Measurements from ENCODE around the gene DISP3.

DISP3 gene

GRCh38 chr1:11450310-11450709 lies 28.6 kb upstream of the DISP3 start:
- no peak for TF ChIP-seq EZH2 (IDR thresholded peaks at IDR 0.05)
- H3K9me3 ChIP-seq (ENCODE audit: low read depth, low read length), result no peaks in the 10 kb centered on the region
- H3K27ac ChIP-seq, result no peak overlapping the region
- H3K36me3 ChIP-seq (ENCODE audit: insufficient read depth, low read length), result no peaks in the 10 kb centered on the region
- DNase-seq (ENCODE audit: low read depth, low spot score), result no peak
- no peak overlapping the region for H3K4me3 ChIP-seq
- no peak overlapping the region for H3K9ac ChIP-seq (ENCODE audit: insufficient read length)

- no peak overlapping the region for H3K9ac ChIP-seq (ENCODE audit: insufficient read length)
- TF ChIP-seq POLR2AphosphoS5 (IDR thresholded peaks at IDR 0.05; ENCODE audit: borderline replicate concordance, low read depth, low read length) (no peak), EZH2 (IDR thresholded peaks at IDR 0.05) (no peak), FOXP2 (optimal IDR thresholded peaks at IDR 0.05; ENCODE audit: control extremely low read depth, extremely low read length, insufficient read depth) (no peak)
- no peaks in the 10 kb centered on the region for H3K9me3 ChIP-seq (ENCODE audit: low read depth, low read length)
- DNase-seq (ENCODE audit: low read depth, low spot score), result no peak
- H3K27ac ChIP-seq, result no peak overlapping the region
- no peaks in the 10 kb centered on the region for H3K36me3 ChIP-seq (ENCODE audit: insufficient read depth, low read length)
- H3K4me3 ChIP-seq, result no peak overlapping the region
These were observed 25.0 kb upstream of the DISP3 start for GRCh38 chr1:11453742-11454491.

GRCh38 chr1:11455967-11456570 lies 22.9 kb upstream of the DISP3 start:
- Histone ChIP-seq H3K4me3 (no peak overlapping the region), H3K27ac (no peak overlapping the region), H3K36me3 (ENCODE audit: insufficient read depth, low read length) (no peaks in the 10 kb centered on the region), H3K9me3 (ENCODE audit: low read depth, low read length) (no peaks in the 10 kb centered on the region), H3K9ac (ENCODE audit: insufficient read length) (no peak overlapping the region)
- TF ChIP-seq FOXP2 (optimal IDR thresholded peaks at IDR 0.05; ENCODE audit: control extremely low read depth, extremely low read length, insufficient read depth), result no peak
- no peak for TF ChIP-seq POLR2AphosphoS5 (IDR thresholded peaks at IDR 0.05; ENCODE audit: borderline replicate concordance, low read depth, low read length)
- no peak for TF ChIP-seq EZH2 (IDR thresholded peaks at IDR 0.05)
- no peak for DNase-seq (ENCODE audit: low read depth, low spot score)

- Histone ChIP-seq H3K36me3 (ENCODE audit: insufficient read depth, low read length) (no peaks in the 10 kb centered on the region), H3K27ac (no peak overlapping the region), H3K4me3 (no peak overlapping the region), H3K9ac (ENCODE audit: insufficient read length) (no peak overlapping the region), H3K9me3 (ENCODE audit: low read depth, low read length) (no peaks in the 10 kb centered on the region)
- TF ChIP-seq EZH2 (IDR thresholded peaks at IDR 0.05) (no peak), FOXP2 (optimal IDR thresholded peaks at IDR 0.05; ENCODE audit: control extremely low read depth, extremely low read length, insufficient read depth) (no peak), POLR2AphosphoS5 (IDR thresholded peaks at IDR 0.05; ENCODE audit: borderline replicate concordance, low read depth, low read length) (no peak)
- DNase-seq (ENCODE audit: low read depth, low spot score), result no peak
These were observed 22.0 kb upstream of the DISP3 start for GRCh38 chr1:11456965-11457364.

- DNase-seq (ENCODE audit: low read depth, low spot score), result no peak
- Histone ChIP-seq H3K27ac (no peak overlapping the region), H3K9ac (ENCODE audit: insufficient read length) (no peak overlapping the region), H3K9me3 (ENCODE audit: low read depth, low read length) (no peaks in the 10 kb centered on the region), H3K4me3 (no peak overlapping the region), H3K36me3 (ENCODE audit: insufficient read depth, low read length) (no peaks in the 10 kb centered on the region)
- TF ChIP-seq POLR2AphosphoS5 (IDR thresholded peaks at IDR 0.05; ENCODE audit: borderline replicate concordance, low read depth, low read length), result no peak
- no peak for TF ChIP-seq FOXP2 (optimal IDR thresholded peaks at IDR 0.05; ENCODE audit: control extremely low read depth, extremely low read length, insufficient read depth)
- TF ChIP-seq EZH2 (IDR thresholded peaks at IDR 0.05), result no peak
These were observed 20.1 kb upstream of the DISP3 start for GRCh38 chr1:11458811-11459275.

- TF ChIP-seq FOXP2 (optimal IDR thresholded peaks at IDR 0.05; ENCODE audit: control extremely low read depth, extremely low read length, insufficient read depth) (no peak), POLR2AphosphoS5 (IDR thresholded peaks at IDR 0.05; ENCODE audit: borderline replicate concordance, low read depth, low read length) (no peak), EZH2 (IDR thresholded peaks at IDR 0.05) (no peak)
- no peak for DNase-seq (ENCODE audit: low read depth, low spot score)
- no peaks in the 10 kb centered on the region for H3K9me3 ChIP-seq (ENCODE audit: low read depth, low read length)
- H3K36me3 ChIP-seq (ENCODE audit: insufficient read depth, low read length), result no peaks in the 10 kb centered on the region
- no peak overlapping the region for H3K27ac ChIP-seq
- no peak overlapping the region for H3K9ac ChIP-seq (ENCODE audit: insufficient read length)
- no peak overlapping the region for H3K4me3 ChIP-seq
These were observed 17.3 kb upstream of the DISP3 start for GRCh38 chr1:11461531-11462137.

GRCh38 chr1:11462224-11462923 lies 16.6 kb upstream of the DISP3 start:
- no peak for DNase-seq (ENCODE audit: low read depth, low spot score)
- H3K4me3 ChIP-seq, result no peak overlapping the region
- no peak overlapping the region for H3K27ac ChIP-seq
- no peak for TF ChIP-seq FOXP2 (optimal IDR thresholded peaks at IDR 0.05; ENCODE audit: control extremely low read depth, extremely low read length, insufficient read depth)
- H3K9me3 ChIP-seq (ENCODE audit: low read depth, low read length), result no peaks in the 10 kb centered on the region
- no peaks in the 10 kb centered on the region for H3K36me3 ChIP-seq (ENCODE audit: insufficient read depth, low read length)
- no peak overlapping the region for H3K9ac ChIP-seq (ENCODE audit: insufficient read length)

- no peak for DNase-seq (ENCODE audit: low read depth, low spot score)
- H3K4me3 ChIP-seq, result no peak overlapping the region
- H3K36me3 ChIP-seq (ENCODE audit: insufficient read depth, low read length), result no peaks in the 10 kb centered on the region
- no peaks in the 10 kb centered on the region for H3K9me3 ChIP-seq (ENCODE audit: low read depth, low read length)
- H3K9ac ChIP-seq (ENCODE audit: insufficient read length), result no peak overlapping the region
- no peak overlapping the region for H3K27ac ChIP-seq
- TF ChIP-seq FOXP2 (optimal IDR thresholded peaks at IDR 0.05; ENCODE audit: control extremely low read depth, extremely low read length, insufficient read depth) (no peak), EZH2 (IDR thresholded peaks at IDR 0.05) (no peak)
These were observed 15.8 kb upstream of the DISP3 start for GRCh38 chr1:11463177-11463576.

Measured in SK-N-MC (cell line).